ENCODE measurements around the gene DMKN.

- TF ChIP-seq, protein P1, sequence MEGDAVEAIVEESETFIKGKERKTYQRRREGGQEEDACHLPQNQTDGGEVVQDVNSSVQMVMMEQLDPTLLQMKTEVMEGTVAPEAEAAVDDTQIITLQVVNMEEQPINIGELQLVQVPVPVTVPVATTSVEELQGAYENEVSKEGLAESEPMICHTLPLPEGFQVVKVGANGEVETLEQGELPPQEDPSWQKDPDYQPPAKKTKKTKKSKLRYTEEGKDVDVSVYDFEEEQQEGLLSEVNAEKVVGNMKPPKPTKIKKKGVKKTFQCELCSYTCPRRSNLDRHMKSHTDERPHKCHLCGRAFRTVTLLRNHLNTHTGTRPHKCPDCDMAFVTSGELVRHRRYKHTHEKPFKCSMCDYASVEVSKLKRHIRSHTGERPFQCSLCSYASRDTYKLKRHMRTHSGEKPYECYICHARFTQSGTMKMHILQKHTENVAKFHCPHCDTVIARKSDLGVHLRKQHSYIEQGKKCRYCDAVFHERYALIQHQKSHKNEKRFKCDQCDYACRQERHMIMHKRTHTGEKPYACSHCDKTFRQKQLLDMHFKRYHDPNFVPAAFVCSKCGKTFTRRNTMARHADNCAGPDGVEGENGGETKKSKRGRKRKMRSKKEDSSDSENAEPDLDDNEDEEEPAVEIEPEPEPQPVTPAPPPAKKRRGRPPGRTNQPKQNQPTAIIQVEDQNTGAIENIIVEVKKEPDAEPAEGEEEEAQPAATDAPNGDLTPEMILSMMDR (IDR thresholded peaks at IDR 0.05; ENCODE audit: low read depth, low read length) = no peak
- TF ChIP-seq EZH2phosphoT487 (IDR thresholded peaks at IDR 0.05; ENCODE audit: low read depth) = no peak
Measured at GRCh38 chr19:35498220-35498619, 15.2 kb downstream of the DMKN start.

All from OCI-LY3 (cell line).